ENCODE results near the gene EXOC3L1. TPM values are rescaled to one million over a fixed set of nuclear protein-coding genes. Genes with fewer than 3 reads are reported as not detected.

The EXOC3L1 gene
- polyA plus RNA-seq, 1 donor = 2.1 TPM

- no peaks in the 10 kb centered on the region for H3K36me3 ChIP-seq (ENCODE audit: control insufficient read depth, insufficient read depth, low read length)
- no peak overlapping the region for H3K27ac ChIP-seq (ENCODE audit: low read length)
- H3K9me3 ChIP-seq (ENCODE audit: control insufficient read depth, low read depth, low read length) = peaks cover 6% of the 10 kb centered on the region
- H3K4me3 ChIP-seq (ENCODE audit: low read length) = no peak overlapping the region
- DNase-seq = no peak
- H3K4me1 ChIP-seq (ENCODE audit: control insufficient read depth, insufficient read depth, low read length) = peaks cover 28% of the 10 kb centered on the region
- peaks cover 6% of the 10 kb centered on the region for H3K27me3 ChIP-seq (ENCODE audit: control insufficient read depth, insufficient read depth, low read length)
- no CpG with 5 or more reads among the region's 26 CpGs for WGBS (ENCODE audit: insufficient coverage, low lambda C conversion rate)
Measured at GRCh38 chr16:67187175-67187890, 2.6 kb downstream of the EXOC3L1 start.

GRCh38 chr16:67186550-67186950 is 3.4 kb downstream of the EXOC3L1 start:
- no peak for DNase-seq
- peaks cover 3% of the 10 kb centered on the region for H3K9me3 ChIP-seq (ENCODE audit: control insufficient read depth, low read depth, low read length)
- peaks cover 6% of the 10 kb centered on the region for H3K27me3 ChIP-seq (ENCODE audit: control insufficient read depth, insufficient read depth, low read length)
- WGBS (ENCODE audit: insufficient coverage, low lambda C conversion rate) = no CpG with 5 or more reads among the region's 5 CpGs
- no peaks in the 10 kb centered on the region for H3K36me3 ChIP-seq (ENCODE audit: control insufficient read depth, insufficient read depth, low read length)
- H3K4me3 ChIP-seq (ENCODE audit: low read length) = no peak overlapping the region
- H3K4me1 ChIP-seq (ENCODE audit: control insufficient read depth, insufficient read depth, low read length) = peaks cover 25% of the 10 kb centered on the region
- no peak overlapping the region for H3K27ac ChIP-seq (ENCODE audit: low read length)

GRCh38 chr16:67185651-67186134 is 4.2 kb downstream of the EXOC3L1 start:
- Histone ChIP-seq H3K4me3 (ENCODE audit: low read length) (no peak overlapping the region), H3K9me3 (ENCODE audit: control insufficient read depth, low read depth, low read length) (peaks cover 3% of the 10 kb centered on the region), H3K27me3 (ENCODE audit: control insufficient read depth, insufficient read depth, low read length) (peaks cover 6% of the 10 kb centered on the region), H3K4me1 (ENCODE audit: control insufficient read depth, insufficient read depth, low read length) (peaks cover 22% of the 10 kb centered on the region), H3K27ac (ENCODE audit: low read length) (no peak overlapping the region), H3K36me3 (ENCODE audit: control insufficient read depth, insufficient read depth, low read length) (no peaks in the 10 kb centered on the region)
- no peak for DNase-seq
- WGBS (ENCODE audit: insufficient coverage, low lambda C conversion rate) = no CpG with 5 or more reads among the region's 12 CpGs

GRCh38 chr16:67184995-67185650 is 4.8 kb downstream of the EXOC3L1 start:
- peak; percentile 77 to 80 for DNase-seq
- Histone ChIP-seq H3K27me3 (ENCODE audit: control insufficient read depth, insufficient read depth, low read length) (peaks cover 6% of the 10 kb centered on the region), H3K4me3 (ENCODE audit: low read length) (peak overlapping the region; percentile 86), H3K27ac (ENCODE audit: low read length) (no peak overlapping the region), H3K36me3 (ENCODE audit: control insufficient read depth, insufficient read depth, low read length) (no peaks in the 10 kb centered on the region), H3K9me3 (ENCODE audit: control insufficient read depth, low read depth, low read length) (peaks cover 3% of the 10 kb centered on the region), H3K4me1 (ENCODE audit: control insufficient read depth, insufficient read depth, low read length) (peaks cover 22% of the 10 kb centered on the region)
- WGBS (ENCODE audit: insufficient coverage, low lambda C conversion rate) = no CpG with 5 or more reads among the region's 43 CpGs

- peaks cover 6% of the 10 kb centered on the region for H3K27me3 ChIP-seq (ENCODE audit: control insufficient read depth, insufficient read depth, low read length)
- peak overlapping the region; percentile 86 for H3K4me3 ChIP-seq (ENCODE audit: low read length)
- no peaks in the 10 kb centered on the region for H3K36me3 ChIP-seq (ENCODE audit: control insufficient read depth, insufficient read depth, low read length)
- no peak for DNase-seq
- WGBS (ENCODE audit: insufficient coverage, low lambda C conversion rate) = no CpG with 5 or more reads among the region's 59 CpGs
- H3K27ac ChIP-seq (ENCODE audit: low read length) = peak overlapping the region; percentile 93
- peaks cover 22% of the 10 kb centered on the region for H3K4me1 ChIP-seq (ENCODE audit: control insufficient read depth, insufficient read depth, low read length)
- peaks cover 3% of the 10 kb centered on the region for H3K9me3 ChIP-seq (ENCODE audit: control insufficient read depth, low read depth, low read length)
Measured at GRCh38 chr16:67184453-67184994, 5.4 kb downstream of the EXOC3L1 start.

- peak; percentile 97 to 99 for DNase-seq
- no peaks in the 10 kb centered on the region for H3K36me3 ChIP-seq (ENCODE audit: control insufficient read depth, insufficient read depth, low read length)
- H3K27ac ChIP-seq (ENCODE audit: low read length) = peak within 1 kb of the TSS; percentile 93
- H3K9me3 ChIP-seq (ENCODE audit: control insufficient read depth, low read depth, low read length) = peaks cover 3% of the 10 kb centered on the region
- H3K4me1 ChIP-seq (ENCODE audit: control insufficient read depth, insufficient read depth, low read length) = peaks cover 22% of the 10 kb centered on the region
- WGBS (ENCODE audit: insufficient coverage, low lambda C conversion rate) = no CpG with 5 or more reads among the region's 77 CpGs
- H3K4me3 ChIP-seq (ENCODE audit: low read length) = peak within 1 kb of the TSS; percentile 86
- H3K27me3 ChIP-seq (ENCODE audit: control insufficient read depth, insufficient read depth, low read length) = peaks cover 6% of the 10 kb centered on the region
Measured at GRCh38 chr16:67183627-67184452, 6.1 kb downstream of the EXOC3L1 start, which contains the start of gene MATCAP1. Gene MATCAP1, minus strand, starts transcription at chr16:67183963. Its CDS starts 3,353 bp downstream, at chr16:67180610.

GRCh38 chr16:67183284-67183626 is 6.7 kb downstream of the EXOC3L1 start:
- Histone ChIP-seq H3K4me3 (ENCODE audit: low read length) (peak overlapping the region; percentile 86), H3K4me1 (ENCODE audit: control insufficient read depth, insufficient read depth, low read length) (peaks cover 22% of the 10 kb centered on the region)
- WGBS (ENCODE audit: insufficient coverage, low lambda C conversion rate) = 27% methylated on average over 3 of the region's 11 CpGs

GRCh38 chr16:67182288-67182687 is 7.6 kb downstream of the EXOC3L1 start:
- Histone ChIP-seq H3K9me3 (ENCODE audit: control insufficient read depth, low read depth, low read length) (peaks cover 3% of the 10 kb centered on the region), H3K4me3 (ENCODE audit: low read length) (no peak overlapping the region), H3K4me1 (ENCODE audit: control insufficient read depth, insufficient read depth, low read length) (peaks cover 26% of the 10 kb centered on the region), H3K27me3 (ENCODE audit: control insufficient read depth, insufficient read depth, low read length) (peaks cover 8% of the 10 kb centered on the region), H3K27ac (ENCODE audit: low read length) (no peak overlapping the region), H3K36me3 (ENCODE audit: control insufficient read depth, insufficient read depth, low read length) (no peaks in the 10 kb centered on the region)
- WGBS (ENCODE audit: insufficient coverage, low lambda C conversion rate) = no CpG with 5 or more reads among the region's 2 CpGs
- no peak for DNase-seq

More at GRCh38 chr16:67183284-67183626, 6.7 kb downstream of the EXOC3L1 start:
- peak overlapping the region; percentile 93 for H3K27ac ChIP-seq (ENCODE audit: low read length)
- H3K9me3 ChIP-seq (ENCODE audit: control insufficient read depth, low read depth, low read length) = peaks cover 3% of the 10 kb centered on the region
- no peaks in the 10 kb centered on the region for H3K36me3 ChIP-seq (ENCODE audit: control insufficient read depth, insufficient read depth, low read length)
- peaks cover 6% of the 10 kb centered on the region for H3K27me3 ChIP-seq (ENCODE audit: control insufficient read depth, insufficient read depth, low read length)
- DNase-seq = no peak

GRCh38 chr16:67181346-67181745 is 8.6 kb downstream of the EXOC3L1 start:
- Histone ChIP-seq H3K9me3 (ENCODE audit: control insufficient read depth, low read depth, low read length) (peaks cover 3% of the 10 kb centered on the region), H3K4me1 (ENCODE audit: control insufficient read depth, insufficient read depth, low read length) (peaks cover 26% of the 10 kb centered on the region), H3K4me3 (ENCODE audit: low read length) (no peak overlapping the region), H3K27me3 (ENCODE audit: control insufficient read depth, insufficient read depth, low read length) (peaks cover 14% of the 10 kb centered on the region), H3K36me3 (ENCODE audit: control insufficient read depth, insufficient read depth, low read length) (no peaks in the 10 kb centered on the region), H3K27ac (ENCODE audit: low read length) (no peak overlapping the region)
- no peak for DNase-seq
- WGBS (ENCODE audit: insufficient coverage, low lambda C conversion rate) = no CpG with 5 or more reads among the region's 2 CpGs

GRCh38 chr16:67180166-67180565 is 9.8 kb downstream of the EXOC3L1 start:
- H3K27me3 ChIP-seq (ENCODE audit: control insufficient read depth, insufficient read depth, low read length) = peaks cover 25% of the 10 kb centered on the region
- peaks cover 18% of the 10 kb centered on the region for H3K4me1 ChIP-seq (ENCODE audit: control insufficient read depth, insufficient read depth, low read length)
- no peaks in the 10 kb centered on the region for H3K36me3 ChIP-seq (ENCODE audit: control insufficient read depth, insufficient read depth, low read length)
- no CpG with 5 or more reads among the region's 16 CpGs for WGBS (ENCODE audit: insufficient coverage, low lambda C conversion rate)
- H3K4me3 ChIP-seq (ENCODE audit: low read length) = no peak overlapping the region
- H3K9me3 ChIP-seq (ENCODE audit: control insufficient read depth, low read depth, low read length) = peaks cover 3% of the 10 kb centered on the region
- no peak overlapping the region for H3K27ac ChIP-seq (ENCODE audit: low read length)
- DNase-seq = no peak
